HepG2 (cell line): Measurements from ENCODE around the gene AGAP1. TPM values are rescaled to one million over a fixed set of nuclear protein-coding genes. Genes with fewer than 3 reads are reported as not detected.

Experiments
- ATAC-seq: fragments of 200-7000 bp; cut with Tn5 transposase; 3 replicates; pipeline ENCODE4 v1.9.1; 2020; ENCODE audit warnings: mild to moderate bottlenecking, moderate library complexity
- BruUV-seq: library from RNA; stranded (reverse); fragments of 400-500 nt; replicated peaks from 2 replicates; lab custom pipeline; 2021; lab: Mats Ljungman, UMichigan
- CTCF ChIA-PET: fragments of 300-600 bp; formaldehyde crosslinking; extraction: SDS; loops from one replicate; lab custom pipeline; 2021; ENCODE audit warnings: low total read pairs, inconsistent platforms, low intra/inter-chr PET ratio; lab: Yijun Ruan, JAX
- POLR2A ChIA-PET: fragments of 350-600 bp; sonication (Branson Sonifier 250); formaldehyde crosslinking; loops from one replicate; lab custom pipeline; 2020; ENCODE audit warnings: antibody characterized with exemption, inconsistent platforms; lab: Yijun Ruan, JAX
- DNase-seq: peaks from one replicate; pipeline ENCODE4 v3.0.0-alpha.2; 2015; ENCODE audit warnings: low spot score
- FAIRE-seq: peaks from 3 replicates; lab custom pipeline; 2011; peaks lifted over from hg19 to GRCh38; lab: Jason Lieb, UNC
- H2AFZ ChIP-seq: one replicate; pipeline ENCODE4 v1.6.1; 2011; ENCODE audit warnings: low read length, inconsistent platforms
- H3K27ac ChIP-seq: fragments of 300-600 bp; 3 replicates; pipeline ENCODE4 v1.8.0; 2011; ENCODE audit warnings: mixed run types, mild to moderate bottlenecking, mixed read lengths, low read length, inconsistent platforms; ENCODE audit not compliant: insufficient read depth; ENCODE audit errors: extremely low read length
- H3K27me3 ChIP-seq, 2 experiments: fragments of 200-600 bp in 1 of 2; 2 replicates in 1 of 2; 3 replicates in 1 of 2; pipeline versions ENCODE4 v1.6.0 to v1.8.0; 2011; ENCODE audit warnings: low read length in 2 of 2, mild to moderate bottlenecking in 2 of 2, moderate library complexity in 2 of 2, inconsistent platforms in 1 of 2; ENCODE audit not compliant: insufficient read depth in 2 of 2, control insufficient read depth in 1 of 2
- H3K36me3 ChIP-seq, 2 experiments: fragments of 200-600 bp in 1 of 2; replicated peaks in 1 of 2; 2 replicates in 1 of 2; 3 replicates in 1 of 2; pipeline versions ENCODE4 v1.5.1 to v1.8.0; 2011; ENCODE audit warnings: low read length in 2 of 2, inconsistent platforms in 1 of 2; ENCODE audit not compliant: insufficient read depth in 2 of 2, control insufficient read depth in 1 of 2
- H3K4me1 ChIP-seq: 2 replicates; pipeline ENCODE4 v1.5.1; 2012; ENCODE audit warnings: low read length, inconsistent platforms; ENCODE audit not compliant: insufficient read depth
- H3K4me2 ChIP-seq: 2 replicates; pipeline ENCODE4 v1.6.0; 2011; ENCODE audit warnings: low read depth, low read length, inconsistent platforms
- H3K4me3 ChIP-seq, 3 experiments: fragments of 200-600 bp in 1 of 3; sonication (generic), shearing (Covaris generic) in 1 of 3; replicated peaks in 1 of 3; 2 replicates each; pipeline ENCODE4 v1.5.1; 2011 to 2016; ENCODE audit warnings: low read length in 3 of 3, inconsistent platforms in 2 of 3, low read depth in 2 of 3, mild to moderate bottlenecking in 2 of 3, control low read depth in 1 of 3, mixed read lengths in 1 of 3; ENCODE audit not compliant: insufficient read depth in 1 of 3
- H3K79me2 ChIP-seq: one replicate; pipeline ENCODE4 v1.6.1; 2011; ENCODE audit warnings: low read length, inconsistent platforms; ENCODE audit not compliant: insufficient read depth
- H3K9ac ChIP-seq: 2 replicates; pipeline ENCODE4 v1.6.0; 2011; ENCODE audit warnings: mild to moderate bottlenecking, low read depth, low read length, inconsistent platforms; ENCODE audit not compliant: insufficient read depth
- H3K9me3 ChIP-seq: 2 replicates; pipeline ENCODE4 v1.5.1; 2012; ENCODE audit warnings: mild to moderate bottlenecking, low read length
- H4K20me1 ChIP-seq: 2 replicates; pipeline ENCODE4 v1.6.0; 2011; ENCODE audit warnings: inconsistent platforms, mild to moderate bottlenecking, low read length, moderate library complexity; ENCODE audit not compliant: insufficient read depth
- GLMP ChIP-seq: sonication (generic); formaldehyde crosslinking; IDR thresholded peaks from 2 replicates; pipeline ENCODE4 v1.9.0; 2021; ENCODE audit warnings: missing genetic modification reagents, mild to moderate bottlenecking, borderline replicate concordance
- KLF11 ChIP-seq: IDR thresholded peaks from 2 replicates; pipeline ENCODE4 v1.6.1; 2016; ENCODE audit warnings: missing compliant biosample characterization
- NFKB2 ChIP-seq: sonication (generic); formaldehyde crosslinking; IDR thresholded peaks from 2 replicates; pipeline ENCODE4 v1.4.0; 2020; ENCODE audit warnings: missing genetic modification reagents, borderline replicate concordance
- PATZ1 ChIP-seq: sonication (generic); formaldehyde crosslinking; IDR thresholded peaks from 2 replicates; pipeline ENCODE4 v1.4.0; 2020; ENCODE audit warnings: missing genetic modification reagents
- PPARG ChIP-seq: conservative IDR thresholded peaks from 2 replicates; pipeline ENCODE4 v1.6.1; 2016; ENCODE audit warnings: missing biosample characterization, missing genetic modification reagents
- ZNF121 ChIP-seq: sonication (generic); formaldehyde crosslinking; IDR thresholded peaks from 2 replicates; pipeline ENCODE4 v1.5.0; 2020; ENCODE audit warnings: mild to moderate bottlenecking, missing genetic modification reagents
- ZNF160 ChIP-seq: sonication (generic); formaldehyde crosslinking; IDR thresholded peaks from 2 replicates; pipeline ENCODE4 v1.8.0; 2022; ENCODE audit warnings: mild to moderate bottlenecking, inconsistent platforms, missing genetic modification reagents
- ZNF605 ChIP-seq: sonication (generic); formaldehyde crosslinking; IDR thresholded peaks from 2 replicates; pipeline ENCODE4 v1.8.0; 2022; ENCODE audit warnings: mild to moderate bottlenecking, missing genetic modification reagents
- WGBS: methylation state at CpG from one replicate; pipeline ENCODE4 v1.1.6; 2017; ENCODE audit warnings: low lambda C conversion rate; 5-methylcytosine and 5-hydroxymethylcytosine counted together
- in situ Hi-C: cut with HindIII; loops from 2 replicates; pipeline ENCODE4 v1.10.0; 2017; ENCODE audit warnings: low pct_unique_long_range_greater_than_20kb; ENCODE audit not compliant: extremely low pct_ligation_motif_present
- intact Hi-C: fragments of 100-400 bp; cut with micrococcal nuclease; formaldehyde crosslinking; loops from one replicate; pipeline ENCODE4 v1.10.0; 2022; ENCODE audit not compliant: unreplicated experiment
- polyA plus RNA-seq, 8 experiments: library from polyadenylated mRNA; depleted of rRNA in 3 of 8; stranded (reverse) in 7 of 8; unstranded in 1 of 8; fragments of >200 nt; fragmentation: Illumina TruSeq in 4 of 8; extraction: Trizol in 4 of 8; gene quantifications; 2 replicates each; pipeline versions ENCODE4 v1.2.1 to v1.2.3, GENCODE V29; 2011 to 2016; ENCODE audit warnings: low read depth in 4 of 8, missing spikeins in 1 of 8, mixed read lengths in 1 of 8; ENCODE audit not compliant: insufficient read depth in 1 of 8
- total RNA-seq, 5 experiments: library from RNA; depleted of rRNA; stranded (reverse); fragments of >200 nt; fragmentation: Illumina TruSeq; extraction: Trizol; gene quantifications; 2 replicates each; pipeline ENCODE4 v1.2.3, GENCODE V29; 2016; ENCODE audit warnings: low read depth in 1 of 5
- TF ChIP-seq, protein P1 (sequence below): IDR thresholded peaks from 2 replicates; pipeline ENCODE4 v1.6.1; 2016; ENCODE audit warnings: missing biosample characterization, missing genetic modification reagents, low read depth

The AGAP1 gene
- total and polyA plus RNA-seq, 2 of the 13 experiments (the other 11 are each of a cell fraction or from before 2014, with no cell fraction given): 21.2 to 32.7 TPM

- Histone ChIP-seq H3K9ac (no peak overlapping the region), H3K4me3 (no peak overlapping the region), H3K27me3 (no peaks in the 10 kb centered on the region), H3K79me2 (peaks cover 8% of the 10 kb centered on the region), H3K27ac (no peak overlapping the region), H3K36me3 (no peaks in the 10 kb centered on the region), H2AFZ (no peak overlapping the region)
- no peak for DNase-seq
- BruUV-seq: no TSS peak
- ChIA-PET POLR2A (no interaction called here), CTCF (no interaction called here)
- TF ChIP-seq PPARG (no peak), ZNF121 (CRISPR knock-in tag) (peak; percentile 90), ZNF160 (no peak)
- TF ChIP-seq, all 625 proteins: peak for 1
- Histone ChIP-seq H3K4me1 (peaks cover 21% of the 10 kb centered on the region), H3K4me2 (no peak overlapping the region), H4K20me1 (peaks cover 29% of the 10 kb centered on the region; the same call in 1 of the 2 replicates), H3K9me3 (no peaks in the 10 kb centered on the region)
- in situ Hi-C loops: no loop called here
- no peak for ATAC-seq
- intact Hi-C loops: loop anchor here (5.0 kb wide), 1 partner anchor 37 kb away; no protein-coding TSS in a partner anchor
- no peak for FAIRE-seq
- WGBS: 86% methylated on average over 9 of the region's 9 CpGs
Observed at GRCh38 chr2:235649418-235649817, 155.6 kb downstream of the AGAP1 start.

DNA sequence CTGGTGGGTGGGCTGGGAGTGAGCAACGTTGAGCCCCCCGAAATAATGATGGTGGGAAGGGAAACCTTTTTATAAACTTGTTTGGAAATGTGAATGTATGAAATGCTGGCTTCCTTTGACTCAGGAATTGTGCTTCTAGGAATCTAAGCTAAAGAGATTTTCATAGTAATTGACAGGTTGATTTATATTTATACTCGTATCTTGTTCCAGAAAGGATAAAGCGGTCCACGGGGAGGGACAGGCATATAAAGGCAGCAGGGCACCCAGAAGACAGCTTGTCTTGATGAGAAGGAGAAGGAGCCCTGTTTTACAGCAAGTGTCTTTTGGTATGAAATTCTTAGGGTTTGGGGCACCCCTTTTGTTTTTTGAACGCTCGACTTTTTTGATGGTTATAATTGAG is 157.8 kb downstream of the AGAP1 start:
- ChIA-PET CTCF (no interaction called here), POLR2A (no interaction called here)
- peaks cover 18% of the 10 kb centered on the region; the same call in 1 of the 2 replicates for H4K20me1 ChIP-seq
- H3K36me3 ChIP-seq: no peaks in the 10 kb centered on the region
- no peak overlapping the region for H3K27ac ChIP-seq
- H3K4me1 ChIP-seq: peaks cover 13% of the 10 kb centered on the region
- H3K4me2 ChIP-seq: no peak overlapping the region
- ATAC-seq: no peak
- no peak overlapping the region for H3K4me3 ChIP-seq
- H3K27me3 ChIP-seq: no peaks in the 10 kb centered on the region
- no peak for TF ChIP-seq PATZ1
- no peak for TF ChIP-seq GLMP (CRISPR knock-in tag)
- TF ChIP-seq KLF11 (CRISPR knock-in tag): no peak
- TF ChIP-seq ZNF605 (CRISPR knock-in tag): no peak
- no peak for TF ChIP-seq NFKB2 (CRISPR knock-in tag)
- TF ChIP-seq, protein P1, sequence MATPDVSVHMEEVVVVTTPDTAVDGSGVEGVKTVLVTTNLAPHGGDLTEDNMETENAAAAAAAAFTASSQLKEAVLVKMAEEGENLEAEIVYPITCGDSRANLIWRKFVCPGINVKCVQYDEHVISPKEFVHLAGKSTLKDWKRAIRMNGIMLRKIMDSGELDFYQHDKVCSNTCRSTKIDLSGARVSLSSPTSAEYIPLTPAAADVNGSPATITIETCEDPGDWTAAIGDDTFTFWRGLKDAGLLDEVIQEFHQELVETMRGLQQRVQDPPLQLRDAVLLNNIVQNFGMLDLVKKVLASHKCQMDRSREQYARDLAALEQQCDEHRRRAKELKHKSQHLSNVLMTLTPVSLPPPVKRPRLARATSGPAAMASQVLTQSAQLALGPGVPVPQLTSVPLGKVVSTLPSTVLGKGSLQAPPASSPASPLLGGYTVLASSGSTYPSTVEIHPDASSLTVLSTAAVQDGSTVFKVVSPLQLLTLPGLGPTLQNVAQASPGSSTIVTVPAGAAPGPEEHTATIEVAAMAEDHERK: no peak
- no TSS peak for BruUV-seq
- no peak for FAIRE-seq
- H3K79me2 ChIP-seq: peaks cover 11% of the 10 kb centered on the region
- 96% methylated on average over 7 of the region's 7 CpGs for WGBS
- in situ Hi-C loops (no loop called here), intact Hi-C loops (no loop called here)
- no peak overlapping the region for H3K9ac ChIP-seq
- H3K9me3 ChIP-seq: no peaks in the 10 kb centered on the region
- no peak overlapping the region for H2AFZ ChIP-seq
- DNase-seq: no peak
